BE2C (cell line): ENCODE measurements around the gene NOL4L.

Experiments
- DNase-seq: peaks from one replicate; pipeline ENCODE4 v3.0.0-alpha.2; 2020
- H3K27me3 ChIP-seq: fragments of 250-450 bp; sonication (Bioruptor Pico); 2 replicates; pipeline ENCODE4 v1.5.1; 2020; ENCODE audit warnings: mild to moderate bottlenecking
- H3K36me3 ChIP-seq: fragments of 250-450 bp; sonication (Bioruptor Pico); 2 replicates; pipeline ENCODE4 v1.5.1; 2020; ENCODE audit warnings: mild to moderate bottlenecking
- H3K4me1 ChIP-seq: fragments of 250-450 bp; sonication (Bioruptor Pico); 2 replicates; pipeline ENCODE4 v1.5.1; 2020
- H3K4me3 ChIP-seq: 2 replicates; pipeline ENCODE4 v1.5.1; 2011; ENCODE audit warnings: low read depth, low read length
- H3K9me3 ChIP-seq: fragments of 250-450 bp; sonication (Bioruptor Pico); 2 replicates; pipeline ENCODE4 v1.5.1; 2020
- TF ChIP-seq, protein P1 (sequence below): IDR thresholded peaks from 2 replicates; pipeline ENCODE4 v1.5.1; 2012; ENCODE audit warnings: mild to moderate bottlenecking, low read depth, low read length

Gene NOL4L

DNA sequence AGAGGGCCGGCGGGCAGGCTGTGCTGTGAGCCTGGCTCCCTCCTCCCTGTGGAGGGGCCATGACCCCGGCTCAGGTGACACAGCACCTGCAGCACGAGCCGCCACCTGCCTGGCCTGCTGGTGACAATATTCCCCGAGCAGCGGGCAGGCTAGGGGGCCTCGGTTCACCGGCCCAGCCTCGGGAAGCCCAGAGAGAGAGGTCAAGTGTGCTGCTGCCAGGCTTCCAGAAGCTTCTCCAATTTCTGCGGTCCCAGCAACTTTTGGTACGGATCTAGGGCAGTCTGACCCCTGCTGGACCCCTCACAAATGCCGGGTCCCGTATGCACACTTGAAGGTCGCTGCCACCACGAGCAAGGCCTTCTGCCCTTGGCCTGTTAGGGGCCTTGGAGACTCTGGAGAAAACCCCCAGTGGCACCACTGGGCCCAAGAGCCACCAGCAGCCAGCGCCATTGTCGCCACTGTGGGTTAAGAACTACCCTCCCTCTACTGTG, 38.6 kb upstream of the NOL4L start:
- Histone ChIP-seq H3K36me3 (no peaks in the 10 kb centered on the region), H3K27me3 (no peaks in the 10 kb centered on the region), H3K4me1 (peaks cover 12% of the 10 kb centered on the region), H3K4me3 (no peak overlapping the region), H3K9me3 (no peaks in the 10 kb centered on the region)
- no peak for DNase-seq
- TF ChIP-seq, protein P1, sequence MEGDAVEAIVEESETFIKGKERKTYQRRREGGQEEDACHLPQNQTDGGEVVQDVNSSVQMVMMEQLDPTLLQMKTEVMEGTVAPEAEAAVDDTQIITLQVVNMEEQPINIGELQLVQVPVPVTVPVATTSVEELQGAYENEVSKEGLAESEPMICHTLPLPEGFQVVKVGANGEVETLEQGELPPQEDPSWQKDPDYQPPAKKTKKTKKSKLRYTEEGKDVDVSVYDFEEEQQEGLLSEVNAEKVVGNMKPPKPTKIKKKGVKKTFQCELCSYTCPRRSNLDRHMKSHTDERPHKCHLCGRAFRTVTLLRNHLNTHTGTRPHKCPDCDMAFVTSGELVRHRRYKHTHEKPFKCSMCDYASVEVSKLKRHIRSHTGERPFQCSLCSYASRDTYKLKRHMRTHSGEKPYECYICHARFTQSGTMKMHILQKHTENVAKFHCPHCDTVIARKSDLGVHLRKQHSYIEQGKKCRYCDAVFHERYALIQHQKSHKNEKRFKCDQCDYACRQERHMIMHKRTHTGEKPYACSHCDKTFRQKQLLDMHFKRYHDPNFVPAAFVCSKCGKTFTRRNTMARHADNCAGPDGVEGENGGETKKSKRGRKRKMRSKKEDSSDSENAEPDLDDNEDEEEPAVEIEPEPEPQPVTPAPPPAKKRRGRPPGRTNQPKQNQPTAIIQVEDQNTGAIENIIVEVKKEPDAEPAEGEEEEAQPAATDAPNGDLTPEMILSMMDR, result no peak

GRCh38 chr20:32622585-32623468, 37.7 kb upstream of the NOL4L start:
- TF ChIP-seq, protein P1, result no peak
- H3K4me3 ChIP-seq, result no peak overlapping the region
- H3K4me1 ChIP-seq, result peaks cover 10% of the 10 kb centered on the region
- no peaks in the 10 kb centered on the region for H3K36me3 ChIP-seq
- DNase-seq, result no peak
- H3K9me3 ChIP-seq, result no peaks in the 10 kb centered on the region
- H3K27me3 ChIP-seq, result no peaks in the 10 kb centered on the region

GRCh38 chr20:32621891-32622584, 36.9 kb upstream of the NOL4L start:
- H3K4me3 ChIP-seq, result no peak overlapping the region
- no peak for DNase-seq
- H3K27me3 ChIP-seq, result no peaks in the 10 kb centered on the region
- peaks cover 2% of the 10 kb centered on the region; the same call in 1 of the 2 replicates for H3K4me1 ChIP-seq
- TF ChIP-seq, protein P1, result no peak
- H3K9me3 ChIP-seq, result no peaks in the 10 kb centered on the region
- H3K36me3 ChIP-seq, result no peaks in the 10 kb centered on the region

- no peaks in the 10 kb centered on the region for H3K27me3 ChIP-seq
- H3K9me3 ChIP-seq, result no peaks in the 10 kb centered on the region
- TF ChIP-seq, protein P1, result no peak
- no peaks in the 10 kb centered on the region for H3K4me1 ChIP-seq
- DNase-seq, result no peak
- no peaks in the 10 kb centered on the region for H3K36me3 ChIP-seq
- H3K4me3 ChIP-seq, result no peak overlapping the region
These were observed 36.1 kb upstream of the NOL4L start for GRCh38 chr20:32621071-32621890.

DNA sequence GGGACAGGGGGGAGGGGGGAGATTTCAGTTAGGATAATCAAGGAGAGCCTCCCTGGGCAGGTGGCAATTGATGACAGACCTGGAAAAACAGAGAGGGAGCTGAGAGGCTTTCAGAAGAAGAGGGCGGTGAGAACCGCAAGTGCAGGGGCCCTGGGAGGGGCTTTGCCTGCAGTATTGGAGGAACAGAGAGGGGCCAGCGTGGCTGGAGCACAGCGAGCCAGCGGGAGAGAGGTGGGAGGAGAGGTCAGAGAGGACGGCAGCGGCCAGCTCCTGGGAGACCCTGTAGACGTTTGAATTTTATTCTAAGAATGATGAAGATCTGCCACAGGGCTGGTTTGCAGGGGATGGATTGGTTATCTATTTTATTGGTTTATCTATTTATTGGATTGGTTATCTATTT, 34.5 kb upstream of the NOL4L start:
- Histone ChIP-seq H3K9me3 (no peaks in the 10 kb centered on the region), H3K4me3 (no peak overlapping the region), H3K4me1 (no peaks in the 10 kb centered on the region), H3K36me3 (no peaks in the 10 kb centered on the region), H3K27me3 (no peaks in the 10 kb centered on the region)
- TF ChIP-seq, protein P1, result no peak
- DNase-seq, result no peak
